Gastroesophageal sphincter (tissue), 3 donors: ENCODE results near the gene RPL3.

Experiments
- EP300 ChIP-seq: sonication (generic); formaldehyde crosslinking; IDR thresholded peaks from one replicate; pipeline ENCODE4 v1.6.1; 2017; ENCODE audit warnings: antibody characterized with exemption, mild to moderate bottlenecking
- POLR2A ChIP-seq, 2 donors: fragments of 450-650 bp; IDR thresholded peaks; one replicate each; pipeline ENCODE4 v1.6.1; 2017; ENCODE audit warnings: antibody characterized with exemption in 2 of 2, mild to moderate bottlenecking in 2 of 2, moderate library complexity in 1 of 2
- POLR2AphosphoS5 ChIP-seq: sonication (generic); formaldehyde crosslinking; IDR thresholded peaks from one replicate; pipeline ENCODE4 v1.6.1; 2017; ENCODE audit warnings: antibody characterized with exemption
- TF ChIP-seq, protein P1 (sequence below), 4 experiments: fragments of 200-600 bp in 2 of 4; fragments of 450-650 bp in 2 of 4; sonication (generic) in 1 of 4; IDR thresholded peaks; one replicate each; pipeline ENCODE4 v1.5.1; 2017 to 2019; ENCODE audit warnings: antibody characterized with exemption in 4 of 4, mild to moderate bottlenecking in 2 of 4, moderate library complexity in 2 of 4

DNA sequence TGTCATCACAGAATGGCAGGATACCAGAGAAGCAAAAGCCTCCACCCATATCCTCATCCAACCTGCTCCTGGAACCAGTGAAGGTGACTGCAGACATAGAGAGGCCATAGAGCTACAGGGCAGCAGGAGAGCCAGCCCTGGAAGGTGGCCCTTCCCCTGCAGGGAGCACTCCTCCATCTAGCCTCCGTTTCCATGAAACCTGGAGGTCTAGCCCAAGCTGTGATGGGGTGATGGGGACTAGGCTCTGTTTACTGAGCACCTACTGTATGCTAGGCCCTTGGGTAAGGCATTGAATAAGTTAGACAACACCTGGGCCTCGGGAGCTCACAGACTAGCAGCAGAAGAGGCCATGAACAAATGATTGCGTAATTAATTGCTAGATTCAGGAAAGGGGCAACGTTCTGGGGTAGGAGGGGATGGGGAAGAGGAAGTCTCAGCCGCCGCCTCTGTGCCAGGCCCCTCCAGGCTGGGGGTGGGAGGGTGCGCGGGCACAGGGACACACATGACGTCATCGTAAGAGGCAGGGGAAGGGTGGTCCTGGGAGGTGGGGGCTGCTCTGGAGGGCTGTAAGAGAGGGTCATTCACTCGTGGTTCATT is 29.6 kb upstream of the RPL3 start:
- no peak for TF ChIP-seq POLR2A (IDR thresholded peaks at IDR 0.05)
- TF ChIP-seq, protein P1, sequence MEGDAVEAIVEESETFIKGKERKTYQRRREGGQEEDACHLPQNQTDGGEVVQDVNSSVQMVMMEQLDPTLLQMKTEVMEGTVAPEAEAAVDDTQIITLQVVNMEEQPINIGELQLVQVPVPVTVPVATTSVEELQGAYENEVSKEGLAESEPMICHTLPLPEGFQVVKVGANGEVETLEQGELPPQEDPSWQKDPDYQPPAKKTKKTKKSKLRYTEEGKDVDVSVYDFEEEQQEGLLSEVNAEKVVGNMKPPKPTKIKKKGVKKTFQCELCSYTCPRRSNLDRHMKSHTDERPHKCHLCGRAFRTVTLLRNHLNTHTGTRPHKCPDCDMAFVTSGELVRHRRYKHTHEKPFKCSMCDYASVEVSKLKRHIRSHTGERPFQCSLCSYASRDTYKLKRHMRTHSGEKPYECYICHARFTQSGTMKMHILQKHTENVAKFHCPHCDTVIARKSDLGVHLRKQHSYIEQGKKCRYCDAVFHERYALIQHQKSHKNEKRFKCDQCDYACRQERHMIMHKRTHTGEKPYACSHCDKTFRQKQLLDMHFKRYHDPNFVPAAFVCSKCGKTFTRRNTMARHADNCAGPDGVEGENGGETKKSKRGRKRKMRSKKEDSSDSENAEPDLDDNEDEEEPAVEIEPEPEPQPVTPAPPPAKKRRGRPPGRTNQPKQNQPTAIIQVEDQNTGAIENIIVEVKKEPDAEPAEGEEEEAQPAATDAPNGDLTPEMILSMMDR (IDR thresholded peaks at IDR 0.05), result no peak
- TF ChIP-seq EP300, result no peak
- TF ChIP-seq POLR2AphosphoS5, result no peak
